Lower lobe of right lung (tissue), 2 donors: ENCODE results near the gene FRAS1. TPM values are rescaled to one million over a fixed set of nuclear protein-coding genes. Genes with fewer than 3 reads are reported as not detected.

ENCODE experiments used
- ATAC-seq, 2 donors: fragments of 200-7000 bp; cut with Tn5 transposase; one replicate each; pipeline ENCODE4 v1.9.1; 2020 to 2022; ENCODE audit warnings: mild to moderate bottlenecking in 2 of 2, moderate library complexity in 2 of 2
- DNase-seq: peaks from one replicate; pipeline ENCODE4 v3.0.0-alpha.2; 2020
- H3K27ac ChIP-seq: fragments of 200-600 bp; one replicate; pipeline ENCODE4 v1.8.0; 2022
- H3K27me3 ChIP-seq: fragments of 200-600 bp; one replicate; pipeline ENCODE4 v1.8.0; 2022; ENCODE audit warnings: low read depth
- H3K36me3 ChIP-seq: fragments of 200-600 bp; one replicate; pipeline ENCODE4 v1.8.0; 2022; ENCODE audit warnings: mild to moderate bottlenecking
- H3K4me1 ChIP-seq: fragments of 200-600 bp; one replicate; pipeline ENCODE4 v1.8.0; 2022
- H3K4me3 ChIP-seq: fragments of 200-600 bp; one replicate; pipeline ENCODE4 v1.8.0; 2022; ENCODE audit warnings: mild to moderate bottlenecking
- H3K9me3 ChIP-seq: fragments of 200-600 bp; one replicate; pipeline ENCODE4 v1.8.0; 2022
- CTCF ChIP-seq: fragments of 200-600 bp; IDR thresholded peaks from one replicate; pipeline ENCODE4 v1.8.0; 2022; ENCODE audit warnings: antibody characterized with exemption, mild to moderate bottlenecking
- intact Hi-C: fragments of 100-400 bp; cut with DNase I; formaldehyde crosslinking; loops from one replicate; pipeline ENCODE4 v1.11.0; 2022
- total RNA-seq: library from RNA; stranded (reverse); fragmentation: NEBNext Ultra II Directional; extraction: Animal tissue kit (Norgen Biotek cat#: 25700); gene quantifications from one replicate; pipeline ENCODE4 v1.2.1, GENCODE V29; 2021
- donor health status: DM: no; HTN: yes; CAD: no; lungs with severe emphysema.

The FRAS1 gene
- total RNA-seq, 1 donor from 2014 or later, result 9.2 TPM

- H3K4me3 ChIP-seq, result no peak overlapping the region
- H3K27me3 ChIP-seq, result no peaks in the 10 kb centered on the region
- H3K27ac ChIP-seq, result no peak overlapping the region
- no peaks in the 10 kb centered on the region for H3K4me1 ChIP-seq
- ATAC-seq (no peak), DNase-seq (no peak)
- intact Hi-C loops, result no loop called here
- H3K36me3 ChIP-seq, result no peaks in the 10 kb centered on the region
- H3K9me3 ChIP-seq, result no peaks in the 10 kb centered on the region
- TF ChIP-seq CTCF, result no peak
These were observed 92.8 kb downstream of the FRAS1 start for GRCh38 chr4:78149751-78150542.

GRCh38 chr4:78150543-78150864 is 93.4 kb downstream of the FRAS1 start:
- H3K4me1 ChIP-seq, result no peaks in the 10 kb centered on the region
- H3K36me3 ChIP-seq, result no peaks in the 10 kb centered on the region
- H3K9me3 ChIP-seq, result no peaks in the 10 kb centered on the region
- H3K27me3 ChIP-seq, result no peaks in the 10 kb centered on the region
- TF ChIP-seq CTCF, result no peak
- no peak for DNase-seq
- intact Hi-C loops, result no loop called here
- H3K4me3 ChIP-seq, result no peak overlapping the region
- no peak overlapping the region for H3K27ac ChIP-seq
- ATAC-seq, result no peak

GRCh38 chr4:78152795-78153194 is 95.7 kb downstream of the FRAS1 start:
- no peaks in the 10 kb centered on the region for H3K4me1 ChIP-seq
- TF ChIP-seq CTCF, result no peak
- H3K9me3 ChIP-seq, result no peaks in the 10 kb centered on the region
- intact Hi-C loops, result no loop called here
- no peak overlapping the region for H3K27ac ChIP-seq
- no peak overlapping the region for H3K4me3 ChIP-seq
- no peaks in the 10 kb centered on the region for H3K36me3 ChIP-seq
- no peak for ATAC-seq
- DNase-seq, result no peak
- no peaks in the 10 kb centered on the region for H3K27me3 ChIP-seq

- H3K36me3 ChIP-seq, result no peaks in the 10 kb centered on the region
- no peaks in the 10 kb centered on the region for H3K9me3 ChIP-seq
- no peak overlapping the region for H3K4me3 ChIP-seq
- H3K27me3 ChIP-seq, result no peaks in the 10 kb centered on the region
- TF ChIP-seq CTCF, result no peak
- intact Hi-C loops, result no loop called here
- H3K27ac ChIP-seq, result no peak overlapping the region
- ATAC-seq, result no peak
- H3K4me1 ChIP-seq, result no peaks in the 10 kb centered on the region
- no peak for DNase-seq
These were observed 98.0 kb downstream of the FRAS1 start for GRCh38 chr4:78154972-78155590.

GRCh38 chr4:78155616-78156105 is 98.5 kb downstream of the FRAS1 start:
- H3K36me3 ChIP-seq, result no peaks in the 10 kb centered on the region
- H3K27ac ChIP-seq, result no peak overlapping the region
- no peaks in the 10 kb centered on the region for H3K27me3 ChIP-seq
- no peak for TF ChIP-seq CTCF
- H3K4me1 ChIP-seq, result no peaks in the 10 kb centered on the region
- H3K4me3 ChIP-seq, result no peak overlapping the region
- DNase-seq (no peak), ATAC-seq (no peak)
- H3K9me3 ChIP-seq, result no peaks in the 10 kb centered on the region
- intact Hi-C loops, result no loop called here
